Activated CD4-positive, CD25-positive, alpha-beta regulatory T cell treated with anti-CD3 and anti-CD28 coated beads, Interleukin-2, amount 50 U/mL, for 72 hours (primary cell): ENCODE results near the gene PAQR5.
"Not testable (repeated sequence)": the region's sequence is repeated elsewhere in the genome, so short reads cannot be mapped to it uniquely, and the experiment has no call there.

ENCODE experiments used
- DNase-seq: peaks from one replicate; pipeline ENCODE4 v3.0.0; 2021

The PAQR5 gene

GRCh38 chr15:69293741-69294615 is 4.7 kb upstream of the PAQR5 start:
- no peak for DNase-seq

- no peak for DNase-seq
Measured at GRCh38 chr15:69296606-69297005, 2.1 kb upstream of the PAQR5 start.

DNA sequence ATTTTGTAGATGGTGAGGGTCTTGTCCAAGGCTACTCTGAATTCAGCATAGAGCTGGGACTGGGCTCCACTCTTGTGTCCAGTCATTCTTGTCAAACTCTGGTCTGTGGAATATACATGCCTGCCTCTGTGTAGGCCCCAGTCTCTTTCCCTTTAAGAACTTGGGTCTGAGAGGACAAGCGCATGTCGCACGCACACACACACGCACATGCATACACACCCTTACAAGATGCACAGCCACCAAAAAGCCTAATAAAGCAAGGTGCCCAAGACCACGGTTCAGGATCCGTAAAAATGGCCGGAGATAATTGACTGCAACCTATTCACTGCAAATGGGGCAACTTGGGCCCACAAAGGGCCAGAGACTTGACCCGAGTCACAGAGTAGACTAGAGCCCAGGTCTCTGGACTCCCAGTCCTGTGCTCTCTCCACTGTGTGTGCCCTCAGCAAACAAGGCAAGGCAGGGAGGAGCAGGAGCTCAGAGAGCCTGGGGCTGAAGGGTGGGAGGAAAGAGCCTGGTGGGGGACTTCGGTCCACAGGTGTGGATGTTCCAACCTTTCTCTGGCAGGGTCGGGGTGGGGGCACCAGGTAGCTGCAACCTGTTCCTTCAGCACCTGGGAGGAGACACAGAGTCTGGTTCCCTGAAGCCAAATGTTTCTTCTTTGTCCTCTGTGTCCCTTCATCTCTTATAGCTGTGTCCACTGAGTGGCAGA is 914 bp upstream of the PAQR5 start:
- DNase-seq, result no peak

GRCh38 chr15:69298354-69298696 is 387 bp upstream of the PAQR5 start:
- DNase-seq, result no peak

GRCh38 chr15:69299451-69299886 is 757 bp downstream of the PAQR5 start:
- no peak for DNase-seq

DNA sequence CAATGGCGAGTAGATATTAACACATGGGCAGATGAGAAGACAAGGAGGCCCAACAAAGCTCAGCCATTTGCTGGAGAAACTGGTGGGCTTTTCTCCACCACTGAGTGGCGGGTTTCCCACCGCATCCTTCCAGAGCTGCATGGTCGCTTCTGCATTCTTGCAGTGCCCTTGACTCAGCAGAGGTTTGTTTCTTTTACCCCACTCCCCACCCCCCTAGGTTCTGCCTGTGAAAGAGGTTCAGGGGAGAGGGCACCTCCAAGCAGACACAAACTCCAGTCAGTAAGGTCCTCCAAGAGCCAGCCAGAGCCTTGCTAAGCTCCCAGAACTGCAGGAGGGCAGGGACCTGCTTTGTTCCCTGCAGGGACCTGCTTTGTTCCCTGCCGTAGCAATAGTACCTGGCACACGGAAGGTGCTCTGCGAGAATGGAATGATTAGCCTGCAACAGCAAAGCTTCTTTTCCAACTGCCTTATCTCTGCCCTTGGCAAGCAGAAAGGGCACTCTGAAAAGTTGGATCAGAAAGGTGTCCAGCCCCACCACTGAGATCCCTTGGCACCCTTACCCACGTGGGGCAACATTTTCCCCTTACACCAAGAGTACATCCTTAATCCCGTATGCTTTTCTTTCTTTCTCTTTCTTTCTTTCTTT is 1.4 kb downstream of the PAQR5 start:
- no peak for DNase-seq

- DNase-seq, result not testable (repeated sequence)
Measured at GRCh38 chr15:69301101-69301500, 2.4 kb downstream of the PAQR5 start.

DNA sequence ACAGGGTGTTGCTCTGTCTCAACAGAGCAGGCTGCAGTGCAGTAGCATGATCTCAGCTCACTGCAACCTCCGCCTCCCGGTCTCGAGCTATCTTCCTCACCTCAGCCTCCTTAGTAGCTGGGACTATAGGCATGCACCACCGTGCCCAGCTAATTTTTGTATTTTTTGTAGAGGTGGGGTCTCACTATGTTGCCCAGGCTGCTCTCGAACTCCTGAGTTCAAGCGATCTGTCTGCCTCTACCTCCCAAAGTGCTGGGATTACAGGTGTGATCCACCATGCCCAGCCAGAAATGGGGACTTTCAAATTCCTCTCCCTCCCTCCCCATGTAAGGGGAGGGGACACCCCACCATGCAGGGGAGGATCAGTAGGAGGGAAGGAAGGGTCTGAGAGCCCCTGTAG is 3.4 kb downstream of the PAQR5 start:
- not testable (repeated sequence) for DNase-seq

GRCh38 chr15:69302929-69303328 is 4.2 kb downstream of the PAQR5 start:
- no peak for DNase-seq

DNA sequence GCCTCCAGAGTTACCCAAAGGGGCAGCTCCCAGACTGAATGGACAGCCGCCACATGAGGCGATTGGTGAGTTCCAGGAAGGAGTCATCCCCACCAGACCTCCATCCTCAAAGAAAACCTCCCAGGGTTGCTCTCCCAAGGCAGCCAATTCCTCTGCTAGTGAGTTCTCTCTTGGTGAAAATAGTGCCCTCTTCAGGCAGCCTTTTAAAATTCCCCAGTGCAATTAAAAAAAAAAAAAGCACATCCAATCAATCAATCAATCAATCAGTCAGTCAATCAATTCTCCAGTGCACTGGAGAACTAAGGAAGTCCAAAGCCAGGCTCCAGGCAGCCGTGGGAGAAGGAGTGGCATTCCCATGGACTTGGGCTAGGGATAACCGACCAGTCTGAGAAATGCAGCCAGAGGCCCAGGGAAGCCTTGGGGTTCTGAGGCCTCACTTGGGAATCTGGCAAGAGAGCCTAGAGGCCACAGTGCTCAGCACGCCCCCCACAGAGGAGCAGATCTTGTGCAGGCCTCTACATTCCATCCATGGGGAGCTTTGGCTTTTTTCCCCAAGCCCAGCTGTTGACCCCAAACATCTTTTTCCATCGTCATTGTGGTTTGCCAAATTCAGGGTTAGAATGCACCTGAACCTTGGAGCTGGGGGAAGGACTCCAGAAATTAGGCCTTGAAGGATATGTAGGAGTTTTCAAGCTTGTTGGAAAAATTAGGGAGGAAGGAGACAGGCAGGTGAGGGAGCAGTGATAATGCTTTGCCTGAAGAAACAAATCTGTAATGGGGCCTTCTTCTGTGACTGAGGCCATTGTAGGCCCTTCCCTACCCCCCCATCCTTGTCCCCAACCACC is 4.8 kb downstream of the PAQR5 start:
- no peak for DNase-seq

GRCh38 chr15:69304182-69304545 is 5.5 kb downstream of the PAQR5 start:
- DNase-seq, result no peak

GRCh38 chr15:69305204-69305931 is 6.7 kb downstream of the PAQR5 start:
- no peak for DNase-seq

- DNase-seq, result no peak
Measured at GRCh38 chr15:69305933-69306568, 7.3 kb downstream of the PAQR5 start.

GRCh38 chr15:69307939-69308338 is 9.2 kb downstream of the PAQR5 start:
- DNase-seq, result no peak

- DNase-seq, result no peak
Measured at GRCh38 chr15:69308949-69309348, 10.2 kb downstream of the PAQR5 start.

DNA sequence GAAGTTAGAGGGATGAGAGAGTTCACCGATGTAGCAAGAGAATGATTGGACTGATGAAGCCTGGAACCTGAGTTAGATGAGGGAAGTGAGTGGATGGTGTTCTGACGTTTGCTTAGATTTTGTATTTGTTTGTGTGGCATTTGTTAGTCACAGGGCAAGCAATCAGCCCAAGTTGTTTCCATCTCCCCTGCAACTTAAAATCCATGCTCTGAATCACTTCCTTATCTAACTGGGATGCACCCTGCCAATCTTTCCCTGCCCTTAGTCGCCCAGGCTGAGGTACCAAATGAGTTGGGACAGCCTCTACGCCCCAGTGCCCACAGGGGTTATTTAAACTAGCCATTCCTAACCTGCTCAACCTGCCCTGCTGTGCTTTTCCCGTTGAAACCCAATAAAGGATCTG is 12.6 kb downstream of the PAQR5 start:
- DNase-seq, result no peak

DNA sequence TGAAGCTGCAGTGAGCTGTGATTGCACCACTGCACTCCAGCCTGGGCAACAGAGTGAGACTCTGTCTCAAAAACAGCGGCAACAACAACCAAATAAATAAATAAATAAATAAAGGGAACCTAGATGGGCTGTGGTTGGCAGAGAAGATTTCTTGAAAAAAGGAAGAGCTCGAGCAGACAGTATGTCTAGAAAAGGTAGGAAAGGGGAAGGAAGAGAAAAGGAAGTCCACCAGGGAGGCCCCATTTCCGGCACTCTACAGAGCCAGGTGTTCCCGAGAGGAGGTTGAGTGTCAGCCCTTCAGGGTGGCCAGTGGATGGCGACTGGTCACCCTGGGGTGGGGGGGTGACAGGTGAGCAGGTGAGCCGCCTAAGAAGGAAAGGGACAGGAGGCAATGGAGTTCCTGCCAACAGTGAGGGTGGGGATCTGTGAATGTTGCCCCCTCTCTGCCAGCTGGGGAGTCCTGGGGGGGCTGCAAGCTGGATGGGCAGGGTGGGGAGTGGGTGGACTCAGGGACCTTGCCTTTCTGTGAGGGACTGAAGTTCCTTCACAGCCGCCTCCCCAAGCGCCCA is 14.8 kb downstream of the PAQR5 start:
- DNase-seq, result no peak

DNA sequence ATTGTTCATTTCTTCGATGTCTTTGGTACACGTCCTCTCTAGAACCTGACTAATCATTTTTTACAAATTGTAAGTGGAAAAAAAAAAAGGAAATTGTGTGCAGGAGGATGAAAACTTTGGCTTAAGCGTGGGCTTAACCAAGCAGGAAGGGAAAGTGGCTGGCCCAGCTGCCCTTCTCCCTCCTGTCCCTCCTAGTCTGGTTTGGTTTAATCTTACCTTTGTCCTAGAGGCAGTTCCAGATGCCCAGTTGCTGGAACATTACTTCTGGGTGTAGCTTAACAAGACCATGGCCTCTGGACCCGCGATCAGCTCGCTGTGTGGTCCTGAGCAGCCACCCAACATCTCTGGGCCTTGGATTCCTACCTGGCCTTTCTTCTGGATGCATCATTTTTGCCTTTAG is 15.4 kb downstream of the PAQR5 start:
- DNase-seq, result no peak

DNA sequence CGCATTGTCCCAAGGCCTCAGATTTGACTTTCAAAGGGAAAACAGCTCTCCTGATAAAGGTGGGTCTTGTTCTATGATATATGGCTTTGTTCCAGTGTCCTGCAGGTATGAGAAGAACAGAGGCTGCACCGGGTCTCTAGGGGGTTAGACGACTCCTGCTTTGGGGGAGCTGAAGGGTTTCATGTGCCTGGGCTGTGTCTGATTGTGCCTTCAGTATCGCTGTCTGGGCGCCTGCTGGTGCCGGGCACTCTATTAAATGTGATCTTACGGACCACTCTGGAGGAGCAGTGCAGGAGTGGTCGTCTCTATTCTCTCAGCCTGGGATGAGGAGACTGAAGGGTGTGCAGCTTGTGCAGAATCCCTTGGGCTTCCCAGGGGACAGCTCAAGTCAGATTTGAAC is 16.0 kb downstream of the PAQR5 start:
- no peak for DNase-seq

- DNase-seq, result no peak
Measured at GRCh38 chr15:69315402-69316110, 16.8 kb downstream of the PAQR5 start.

DNA sequence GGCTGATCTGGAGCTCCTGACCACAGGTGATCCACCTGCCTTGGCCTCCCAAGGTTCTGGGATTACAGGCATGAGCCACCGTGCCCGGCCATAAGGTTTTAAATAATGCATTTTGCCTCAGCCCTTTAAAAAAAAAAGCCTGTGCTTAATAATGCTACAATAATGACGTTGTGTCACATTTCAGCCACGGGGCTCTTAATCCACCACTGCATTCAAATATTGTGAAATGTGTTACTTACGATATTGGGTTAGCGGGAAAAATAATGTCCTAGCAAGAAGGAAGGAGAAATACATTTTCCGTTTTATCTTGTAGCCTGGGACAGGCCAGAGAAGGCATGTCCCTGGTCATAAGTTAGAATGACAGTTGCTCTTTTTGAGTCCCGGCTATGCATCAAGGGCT is 17.6 kb downstream of the PAQR5 start:
- DNase-seq, result no peak
